Neural progenitor cell (in vitro differentiated cells): ENCODE measurements around the gene ITPR1. TPM values are rescaled to one million over a fixed set of nuclear protein-coding genes. Genes with fewer than 3 reads are reported as not detected.

Experiments
- DNase-seq: peaks from one replicate; pipeline ENCODE4 v3.0.0-alpha.2; 2016; ENCODE audit warnings: low spot score
- H2AFZ ChIP-seq: fragments of 200-600 bp; sonication (generic); replicated peaks from 2 replicates; pipeline ENCODE4 v1.6.1; 2016; ENCODE audit warnings: antibody characterized with exemption
- H3F3A ChIP-seq: fragments of 200-600 bp; sonication (generic); 2 replicates; pipeline ENCODE4 v1.6.1; 2016; ENCODE audit warnings: antibody characterized with exemption, low read depth
- H3K27ac ChIP-seq: fragments of 200-600 bp; sonication (generic); 2 replicates; pipeline ENCODE4 v1.5.1; 2016; ENCODE audit warnings: mild to moderate bottlenecking
- H3K27me3 ChIP-seq: fragments of 200-600 bp; sonication (generic); 2 replicates; pipeline ENCODE4 v1.6.1; 2016; ENCODE audit warnings: mild to moderate bottlenecking, moderate library complexity
- H3K36me3 ChIP-seq: fragments of 200-600 bp; sonication (generic); 2 replicates; pipeline ENCODE4 v1.5.1; 2016
- H3K4me1 ChIP-seq: fragments of 200-600 bp; sonication (generic); 2 replicates; pipeline ENCODE4 v1.6.1; 2016; ENCODE audit warnings: mixed run types
- H3K4me2 ChIP-seq: fragments of 200-600 bp; sonication (generic); 2 replicates; pipeline ENCODE4 v1.6.1; 2016
- H3K4me3 ChIP-seq: fragments of 200-600 bp; sonication (generic); 2 replicates; pipeline ENCODE4 v1.5.1; 2016
- H3K79me2 ChIP-seq: fragments of 200-600 bp; sonication (generic); 2 replicates; pipeline ENCODE4 v1.6.1; 2016; ENCODE audit warnings: low read depth
- H3K9ac ChIP-seq: fragments of 200-600 bp; sonication (generic); 2 replicates; pipeline ENCODE4 v1.6.1; 2016
- H3K9me3 ChIP-seq: fragments of 200-600 bp; sonication (generic); 2 replicates; pipeline ENCODE4 v1.5.1; 2016; ENCODE audit warnings: low read depth
- H4K20me1 ChIP-seq: fragments of 200-600 bp; sonication (generic); 2 replicates; pipeline ENCODE4 v1.6.1; 2016; ENCODE audit warnings: low read depth
- H3K27ac Mint-ChIP-seq: 3 replicates; pipeline ENCODE4 v1.8.0; 2021; ENCODE audit warnings: mixed read lengths
- H3K27me3 Mint-ChIP-seq: 2 replicates; pipeline ENCODE4 v1.8.0; 2022; ENCODE audit warnings: low read depth, mild to moderate bottlenecking, inconsistent platforms, moderate library complexity, mixed read lengths; ENCODE audit not compliant: insufficient read depth
- H3K36me3 Mint-ChIP-seq: 3 replicates; pipeline ENCODE4 v1.8.0; 2021; ENCODE audit warnings: mixed read lengths
- H3K4me1 Mint-ChIP-seq: 3 replicates; pipeline ENCODE4 v1.8.0; 2021; ENCODE audit warnings: mixed read lengths
- H3K4me3 Mint-ChIP-seq: 3 replicates; pipeline ENCODE4 v1.8.0; 2021; ENCODE audit warnings: mild to moderate bottlenecking, moderate library complexity, mixed read lengths
- H3K9me3 Mint-ChIP-seq: 3 replicates; pipeline ENCODE4 v1.8.0; 2020; ENCODE audit warnings: mixed read lengths
- CTCF ChIP-seq: fragments of 200-600 bp; sonication (generic); IDR thresholded peaks from 2 replicates; pipeline ENCODE4 v1.5.1; 2017; ENCODE audit warnings: antibody characterized with exemption, mild to moderate bottlenecking
- EZH2 ChIP-seq: fragments of 200-600 bp; sonication (generic); IDR thresholded peaks from 2 replicates; pipeline ENCODE4 v1.6.1; 2017; ENCODE audit warnings: antibody characterized with exemption, mild to moderate bottlenecking, moderate library complexity
- EZH2phosphoT487 ChIP-seq: fragments of 200-600 bp; sonication (generic); IDR thresholded peaks from 2 replicates; pipeline ENCODE4 v1.6.1; 2017; ENCODE audit warnings: antibody characterized with exemption
- total RNA-seq: library from RNA; depleted of rRNA; stranded (reverse); fragments of >200 nt; gene quantifications from 2 replicates; pipeline ENCODE4 v1.2.3, GENCODE V29; 2015; ENCODE audit warnings: low replicate concordance

Gene ITPR1
- total RNA-seq, 1 donor from 2014 or later, result 5.0 TPM

- Histone ChIP-seq H3K4me3 (no peak overlapping the region), H3K4me1 (no peaks in the 10 kb centered on the region), H4K20me1 (no peaks in the 10 kb centered on the region), H3K79me2 (no peaks in the 10 kb centered on the region), H3K9me3 (no peaks in the 10 kb centered on the region), H2AFZ (no peak overlapping the region), H3K4me2 (no peak overlapping the region), H3K27ac (no peak overlapping the region), H3K27me3 (no peaks in the 10 kb centered on the region), H3F3A (no peaks in the 10 kb centered on the region), H3K36me3 (no peaks in the 10 kb centered on the region), H3K9ac (no peak overlapping the region)
- Mint-ChIP-seq H3K27me3 (peaks cover 6% of the 10 kb centered on the region), H3K27ac (no peak overlapping the region), H3K4me3 (no peak overlapping the region), H3K4me1 (peaks cover 7% of the 10 kb centered on the region), H3K9me3 (no peaks in the 10 kb centered on the region), H3K36me3 (no peaks in the 10 kb centered on the region)
- TF ChIP-seq EZH2 (no peak), CTCF (no peak), EZH2phosphoT487 (no peak)
- DNase-seq, result no peak
Measured at GRCh38 chr3:4641863-4642563, 148.9 kb downstream of the ITPR1 start.

- no peak for DNase-seq
- H3K4me1 Mint-ChIP-seq, result peaks cover 7% of the 10 kb centered on the region
- Histone ChIP-seq H3K4me3 (no peak overlapping the region), H3K27me3 (no peaks in the 10 kb centered on the region), H3K27ac (no peak overlapping the region), H4K20me1 (no peaks in the 10 kb centered on the region), H3K4me1 (no peaks in the 10 kb centered on the region), H3K36me3 (no peaks in the 10 kb centered on the region), H3K79me2 (no peaks in the 10 kb centered on the region), H3F3A (no peaks in the 10 kb centered on the region), H3K4me2 (no peak overlapping the region), H3K9me3 (no peaks in the 10 kb centered on the region), H3K9ac (no peak overlapping the region), H2AFZ (no peak overlapping the region)
- H3K27me3 Mint-ChIP-seq, result peaks cover 3% of the 10 kb centered on the region
- no peak for TF ChIP-seq EZH2phosphoT487
- TF ChIP-seq CTCF, result no peak
- TF ChIP-seq EZH2, result no peak
- H3K4me3 Mint-ChIP-seq, result no peak overlapping the region
- no peaks in the 10 kb centered on the region for H3K9me3 Mint-ChIP-seq
- H3K36me3 Mint-ChIP-seq, result no peaks in the 10 kb centered on the region
- no peak overlapping the region for H3K27ac Mint-ChIP-seq
Measured at GRCh38 chr3:4642611-4643010, 149.5 kb downstream of the ITPR1 start.

GRCh38 chr3:4643904-4644547 lies 150.9 kb downstream of the ITPR1 start:
- Mint-ChIP-seq H3K4me3 (no peak overlapping the region), H3K4me1 (peaks cover 7% of the 10 kb centered on the region), H3K27ac (no peak overlapping the region), H3K36me3 (peaks cover 2% of the 10 kb centered on the region), H3K9me3 (no peaks in the 10 kb centered on the region), H3K27me3 (peaks cover 3% of the 10 kb centered on the region)
- no peaks in the 10 kb centered on the region for H3K4me1 ChIP-seq
- no peak for TF ChIP-seq EZH2phosphoT487
- TF ChIP-seq CTCF, result no peak
- no peak for TF ChIP-seq EZH2
- no peak overlapping the region for H3K27ac ChIP-seq
- H3K9me3 ChIP-seq, result no peaks in the 10 kb centered on the region
- H4K20me1 ChIP-seq, result no peaks in the 10 kb centered on the region
- H3K79me2 ChIP-seq, result no peaks in the 10 kb centered on the region
- H3K27me3 ChIP-seq, result no peaks in the 10 kb centered on the region
- no peak overlapping the region for H3K4me3 ChIP-seq
- no peaks in the 10 kb centered on the region for H3K36me3 ChIP-seq
- DNase-seq, result no peak
- H3F3A ChIP-seq, result no peaks in the 10 kb centered on the region
- no peak overlapping the region for H2AFZ ChIP-seq
- no peak overlapping the region for H3K9ac ChIP-seq
- H3K4me2 ChIP-seq, result no peak overlapping the region
